GM12878 (cell line): ENCODE results near the gene HOOK2. TPM values are rescaled to one million over a fixed set of nuclear protein-coding genes. Genes with fewer than 3 reads are reported as not detected.

ENCODE experiments used
- CHD4 ChIP-seq: fragments of 200-600 bp; sonication (generic); IDR thresholded peaks from 2 replicates; pipeline ENCODE4 v1.6.1; 2016; ENCODE audit warnings: mild to moderate bottlenecking
- HDAC6 ChIP-seq: fragments of 200-600 bp; sonication (generic); IDR thresholded peaks from one replicate; pipeline ENCODE4 v1.8.0; 2017; ENCODE audit warnings: antibody characterized with exemption; ENCODE audit not compliant: unreplicated experiment
- IRF4 ChIP-seq: IDR thresholded peaks from 2 replicates; pipeline ENCODE4 v1.6.1; 2011; ENCODE audit warnings: low read depth, low read length
- MEF2B ChIP-seq: fragments of 450-650 bp; IDR thresholded peaks from 2 replicates; pipeline ENCODE4 v1.6.1; 2018; ENCODE audit warnings: mild to moderate bottlenecking, moderate library complexity; ENCODE audit not compliant: partially characterized antibody, poor library complexity, severe bottlenecking
- MTA3 ChIP-seq: IDR thresholded peaks from 2 replicates; pipeline ENCODE4 v1.6.1; 2012; ENCODE audit warnings: low read length, inconsistent platforms, borderline replicate concordance
- MYC ChIP-seq: IDR thresholded peaks from 2 replicates; pipeline ENCODE4 v1.6.1; 2011; ENCODE audit warnings: mild to moderate bottlenecking, low read length, moderate library complexity, inconsistent platforms; ENCODE audit not compliant: insufficient read depth, insufficient replicate concordance, insufficient read length, severe bottlenecking
- NR2F1 ChIP-seq: fragments of 450-650 bp; conservative IDR thresholded peaks from 2 replicates; pipeline ENCODE4 v1.6.1; 2017; ENCODE audit warnings: mild to moderate bottlenecking
- PAX5 ChIP-seq: IDR thresholded peaks from 2 replicates; pipeline ENCODE4 v1.6.1; 2011; ENCODE audit warnings: low read depth, low read length, borderline replicate concordance
- PAX8 ChIP-seq: fragments of 450-650 bp; IDR thresholded peaks from 2 replicates; pipeline ENCODE4 v1.6.1; 2017; ENCODE audit warnings: mild to moderate bottlenecking, moderate library complexity
- SIN3A ChIP-seq: IDR thresholded peaks from 2 replicates; pipeline ENCODE4 v1.6.1; 2012; ENCODE audit warnings: low read depth, low read length, improper control_type of control experiment
- SIX5 ChIP-seq: IDR thresholded peaks from 2 replicates; pipeline ENCODE4 v1.6.1; 2011; ENCODE audit warnings: mild to moderate bottlenecking, low read depth, low read length, moderate library complexity; ENCODE audit not compliant: severe bottlenecking
- SREBF2 ChIP-seq: IDR thresholded peaks from 2 replicates; pipeline ENCODE4 v1.6.1; 2012; ENCODE audit warnings: mild to moderate bottlenecking, low read length
- polyA plus RNA-seq, 11 experiments: library from polyadenylated mRNA; depleted of rRNA in 4 of 11; unstranded in 6 of 11; stranded (reverse) in 5 of 11; fragments of >200 nt; fragmentation: Nextera tagmentation in 4 of 11; fragmentation: Illumina TruSeq in 1 of 11; extraction: Ambion mirVana in 4 of 11; extraction: Trizol in 1 of 11; gene quantifications; 1 replicate in 1 of 11; 2 replicates in 10 of 11; pipeline versions ENCODE4 v1.2.1 to v1.2.3, GENCODE V29; 2011 to 2016; ENCODE audit warnings: inconsistent platforms in 2 of 11, missing spikeins in 2 of 11, low read depth in 1 of 11
- total RNA-seq, 4 experiments: library from RNA; depleted of rRNA in 3 of 4; stranded (reverse); fragments of >200 nt in 3 of 4; fragmentation: Illumina TruSeq in 1 of 4; extraction: Trizol in 1 of 4; gene quantifications; 2 replicates each; pipeline versions ENCODE4 v1.2.1 to v1.2.3, GENCODE V29; 2013 to 2021
- TF ChIP-seq, protein P1 (sequence below): fragments of 450-650 bp; IDR thresholded peaks from 2 replicates; pipeline ENCODE4 v1.6.1; 2017; ENCODE audit warnings: mild to moderate bottlenecking, moderate library complexity
- TF ChIP-seq, protein P2 (sequence below): IDR thresholded peaks from 2 replicates; pipeline ENCODE4 v1.6.1; 2011; ENCODE audit warnings: borderline replicate concordance, low read depth, mild to moderate bottlenecking, moderate library complexity, mixed read lengths, low read length; ENCODE audit not compliant: insufficient read depth; ENCODE audit errors: extremely low read length
- TF ChIP-seq, protein P3 (sequence below): fragments of 450-650 bp; formaldehyde crosslinking; IDR thresholded peaks from 2 replicates; pipeline ENCODE4 v1.5.0; 2022; ENCODE audit warnings: mild to moderate bottlenecking, missing genetic modification characterization
- TF ChIP-seq, protein P4 (sequence below): fragments of 450-650 bp; IDR thresholded peaks from 2 replicates; pipeline ENCODE4 v1.6.1; 2016; ENCODE audit warnings: mild to moderate bottlenecking
- TF ChIP-seq, protein P5 (sequence below): fragments of 450-650 bp; IDR thresholded peaks from 2 replicates; pipeline ENCODE4 v1.6.1; 2017; ENCODE audit warnings: mild to moderate bottlenecking

The HOOK2 gene
- total and polyA plus RNA-seq, 10 of the 15 experiments (the other 5 are each of a cell fraction or from before 2014, with no cell fraction given), result 1.5 to 9.6 (median 6.2) TPM

DNA sequence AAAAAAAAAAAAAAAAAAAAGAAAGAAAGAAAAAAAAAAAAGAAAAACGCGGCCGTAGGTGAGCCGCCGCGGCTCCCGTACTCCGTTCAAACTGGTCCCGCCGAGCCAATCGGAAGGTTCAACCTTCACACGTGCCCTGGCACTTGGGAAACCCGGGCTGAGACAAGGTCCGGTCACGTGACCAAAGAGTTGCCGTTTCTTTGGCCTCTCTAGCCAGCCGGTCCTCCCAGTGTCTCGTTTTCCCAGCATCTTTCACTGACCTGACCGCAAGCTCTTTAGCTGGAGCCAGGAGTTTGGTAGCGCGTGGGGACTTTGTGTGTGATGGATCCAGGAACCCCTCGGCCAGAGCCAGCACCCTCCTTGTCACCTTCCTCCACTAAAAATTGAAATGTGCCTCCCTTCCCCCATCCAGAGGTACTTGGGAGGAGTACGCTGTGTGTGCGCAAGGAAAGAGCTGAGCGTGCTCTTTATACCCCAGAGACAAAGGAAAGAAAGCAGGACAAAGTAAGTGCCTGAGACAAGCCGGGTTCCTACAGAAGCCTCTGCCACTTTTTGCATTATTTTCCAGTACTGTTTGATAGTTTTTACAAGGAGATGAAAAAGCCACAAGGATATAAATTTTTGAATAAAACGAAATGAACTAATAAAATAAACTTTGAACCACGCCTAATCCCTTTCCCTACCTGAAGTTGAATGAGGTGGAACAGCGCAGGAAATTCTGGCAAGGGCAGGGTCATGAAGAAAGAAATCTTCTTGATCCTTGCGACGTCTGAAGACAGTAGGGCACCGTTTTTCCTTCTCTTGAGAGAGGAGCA, 52.6 kb downstream of the HOOK2 start (continued):
- TF ChIP-seq CHD4 (no peak), MTA3 (no peak), HDAC6 (no peak), IRF4 (peak; percentile 60; the same call in 1 of the 2 replicates), PAX8 (no peak), SIN3A (0 out of 2 replicates have a peak, but pooled peaks have one; percentile 28), SREBF2 (no peak), PAX5 (no peak), SIX5 (peak; percentile 51), MYC (no peak), NR2F1 (peak; percentile 60; the same call in 1 of the 2 replicates), MEF2B (peak; percentile 77)
- TF ChIP-seq, protein P1, sequence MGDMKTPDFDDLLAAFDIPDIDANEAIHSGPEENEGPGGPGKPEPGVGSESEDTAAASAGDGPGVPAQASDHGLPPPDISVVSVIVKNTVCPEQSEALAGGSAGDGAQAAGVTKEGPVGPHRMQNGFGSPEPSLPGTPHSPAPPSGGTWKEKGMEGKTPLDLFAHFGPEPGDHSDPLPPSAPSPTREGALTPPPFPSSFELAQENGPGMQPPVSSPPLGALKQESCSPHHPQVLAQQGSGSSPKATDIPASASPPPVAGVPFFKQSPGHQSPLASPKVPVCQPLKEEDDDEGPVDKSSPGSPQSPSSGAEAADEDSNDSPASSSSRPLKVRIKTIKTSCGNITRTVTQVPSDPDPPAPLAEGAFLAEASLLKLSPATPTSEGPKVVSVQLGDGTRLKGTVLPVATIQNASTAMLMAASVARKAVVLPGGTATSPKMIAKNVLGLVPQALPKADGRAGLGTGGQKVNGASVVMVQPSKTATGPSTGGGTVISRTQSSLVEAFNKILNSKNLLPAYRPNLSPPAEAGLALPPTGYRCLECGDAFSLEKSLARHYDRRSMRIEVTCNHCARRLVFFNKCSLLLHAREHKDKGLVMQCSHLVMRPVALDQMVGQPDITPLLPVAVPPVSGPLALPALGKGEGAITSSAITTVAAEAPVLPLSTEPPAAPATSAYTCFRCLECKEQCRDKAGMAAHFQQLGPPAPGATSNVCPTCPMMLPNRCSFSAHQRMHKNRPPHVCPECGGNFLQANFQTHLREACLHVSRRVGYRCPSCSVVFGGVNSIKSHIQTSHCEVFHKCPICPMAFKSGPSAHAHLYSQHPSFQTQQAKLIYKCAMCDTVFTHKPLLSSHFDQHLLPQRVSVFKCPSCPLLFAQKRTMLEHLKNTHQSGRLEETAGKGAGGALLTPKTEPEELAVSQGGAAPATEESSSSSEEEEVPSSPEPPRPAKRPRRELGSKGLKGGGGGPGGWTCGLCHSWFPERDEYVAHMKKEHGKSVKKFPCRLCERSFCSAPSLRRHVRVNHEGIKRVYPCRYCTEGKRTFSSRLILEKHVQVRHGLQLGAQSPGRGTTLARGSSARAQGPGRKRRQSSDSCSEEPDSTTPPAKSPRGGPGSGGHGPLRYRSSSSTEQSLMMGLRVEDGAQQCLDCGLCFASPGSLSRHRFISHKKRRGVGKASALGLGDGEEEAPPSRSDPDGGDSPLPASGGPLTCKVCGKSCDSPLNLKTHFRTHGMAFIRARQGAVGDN, result peak; percentile 23; the same call in 1 of the 2 replicates
- TF ChIP-seq, protein P2, sequence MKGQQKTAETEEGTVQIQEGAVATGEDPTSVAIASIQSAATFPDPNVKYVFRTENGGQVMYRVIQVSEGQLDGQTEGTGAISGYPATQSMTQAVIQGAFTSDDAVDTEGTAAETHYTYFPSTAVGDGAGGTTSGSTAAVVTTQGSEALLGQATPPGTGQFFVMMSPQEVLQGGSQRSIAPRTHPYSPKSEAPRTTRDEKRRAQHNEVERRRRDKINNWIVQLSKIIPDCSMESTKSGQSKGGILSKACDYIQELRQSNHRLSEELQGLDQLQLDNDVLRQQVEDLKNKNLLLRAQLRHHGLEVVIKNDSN, result peak; percentile 98
- TF ChIP-seq, protein P3, sequence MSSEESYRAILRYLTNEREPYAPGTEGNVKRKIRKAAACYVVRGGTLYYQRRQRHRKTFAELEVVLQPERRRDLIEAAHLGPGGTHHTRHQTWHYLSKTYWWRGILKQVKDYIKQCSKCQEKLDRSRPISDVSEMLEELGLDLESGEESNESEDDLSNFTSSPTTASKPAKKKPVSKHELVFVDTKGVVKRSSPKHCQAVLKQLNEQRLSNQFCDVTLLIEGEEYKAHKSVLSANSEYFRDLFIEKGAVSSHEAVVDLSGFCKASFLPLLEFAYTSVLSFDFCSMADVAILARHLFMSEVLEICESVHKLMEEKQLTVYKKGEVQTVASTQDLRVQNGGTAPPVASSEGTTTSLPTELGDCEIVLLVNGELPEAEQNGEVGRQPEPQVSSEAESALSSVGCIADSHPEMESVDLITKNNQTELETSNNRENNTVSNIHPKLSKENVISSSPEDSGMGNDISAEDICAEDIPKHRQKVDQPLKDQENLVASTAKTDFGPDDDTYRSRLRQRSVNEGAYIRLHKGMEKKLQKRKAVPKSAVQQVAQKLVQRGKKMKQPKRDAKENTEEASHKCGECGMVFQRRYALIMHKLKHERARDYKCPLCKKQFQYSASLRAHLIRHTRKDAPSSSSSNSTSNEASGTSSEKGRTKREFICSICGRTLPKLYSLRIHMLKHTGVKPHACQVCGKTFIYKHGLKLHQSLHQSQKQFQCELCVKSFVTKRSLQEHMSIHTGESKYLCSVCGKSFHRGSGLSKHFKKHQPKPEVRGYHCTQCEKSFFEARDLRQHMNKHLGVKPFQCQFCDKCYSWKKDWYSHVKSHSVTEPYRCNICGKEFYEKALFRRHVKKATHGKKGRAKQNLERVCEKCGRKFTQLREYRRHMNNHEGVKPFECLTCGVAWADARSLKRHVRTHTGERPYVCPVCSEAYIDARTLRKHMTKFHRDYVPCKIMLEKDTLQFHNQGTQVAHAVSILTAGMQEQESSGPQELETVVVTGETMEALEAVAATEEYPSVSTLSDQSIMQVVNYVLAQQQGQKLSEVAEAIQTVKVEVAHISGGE (CRISPR knock-in tag), result peak; percentile 71
- TF ChIP-seq, protein P4, sequence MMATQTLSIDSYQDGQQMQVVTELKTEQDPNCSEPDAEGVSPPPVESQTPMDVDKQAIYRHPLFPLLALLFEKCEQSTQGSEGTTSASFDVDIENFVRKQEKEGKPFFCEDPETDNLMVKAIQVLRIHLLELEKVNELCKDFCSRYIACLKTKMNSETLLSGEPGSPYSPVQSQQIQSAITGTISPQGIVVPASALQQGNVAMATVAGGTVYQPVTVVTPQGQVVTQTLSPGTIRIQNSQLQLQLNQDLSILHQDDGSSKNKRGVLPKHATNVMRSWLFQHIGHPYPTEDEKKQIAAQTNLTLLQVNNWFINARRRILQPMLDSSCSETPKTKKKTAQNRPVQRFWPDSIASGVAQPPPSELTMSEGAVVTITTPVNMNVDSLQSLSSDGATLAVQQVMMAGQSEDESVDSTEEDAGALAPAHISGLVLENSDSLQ, result peak; percentile 12; the same call in 1 of the 2 replicates
- TF ChIP-seq, protein P5, sequence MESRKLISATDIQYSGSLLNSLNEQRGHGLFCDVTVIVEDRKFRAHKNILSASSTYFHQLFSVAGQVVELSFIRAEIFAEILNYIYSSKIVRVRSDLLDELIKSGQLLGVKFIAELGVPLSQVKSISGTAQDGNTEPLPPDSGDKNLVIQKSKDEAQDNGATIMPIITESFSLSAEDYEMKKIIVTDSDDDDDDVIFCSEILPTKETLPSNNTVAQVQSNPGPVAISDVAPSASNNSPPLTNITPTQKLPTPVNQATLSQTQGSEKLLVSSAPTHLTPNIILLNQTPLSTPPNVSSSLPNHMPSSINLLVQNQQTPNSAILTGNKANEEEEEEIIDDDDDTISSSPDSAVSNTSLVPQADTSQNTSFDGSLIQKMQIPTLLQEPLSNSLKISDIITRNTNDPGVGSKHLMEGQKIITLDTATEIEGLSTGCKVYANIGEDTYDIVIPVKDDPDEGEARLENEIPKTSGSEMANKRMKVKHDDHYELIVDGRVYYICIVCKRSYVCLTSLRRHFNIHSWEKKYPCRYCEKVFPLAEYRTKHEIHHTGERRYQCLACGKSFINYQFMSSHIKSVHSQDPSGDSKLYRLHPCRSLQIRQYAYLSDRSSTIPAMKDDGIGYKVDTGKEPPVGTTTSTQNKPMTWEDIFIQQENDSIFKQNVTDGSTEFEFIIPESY, result no peak
